ENCODE measurements around the gene GTF3C4. TPM values are rescaled to one million over a fixed set of nuclear protein-coding genes. Genes with fewer than 3 reads are reported as not detected.

Gene GTF3C4
- total and polyA plus RNA-seq, 2 of the 8 experiments (the other 6 are each of a cell fraction or from before 2014, with no cell fraction given): 6.8 to 39.2 TPM

- no peak for TF ChIP-seq E2F6 (IDR thresholded peaks at IDR 0.05)
Observed at GRCh38 chr9:132647355-132647754, 22.9 kb upstream of the GTF3C4 start (continued).

Data from H1 (cell line).